Left lobe of liver (tissue), 2 donors: Measurements from ENCODE around the gene DCTN3. TPM values are rescaled to one million over a fixed set of nuclear protein-coding genes. Genes with fewer than 3 reads are reported as not detected.

ENCODE experiments used
- ATAC-seq: fragments of 200-7000 bp; cut with Tn5 transposase; one replicate; pipeline ENCODE4 v1.9.1; 2020; ENCODE audit warnings: mild to moderate bottlenecking, moderate library complexity
- DNase-seq: peaks from one replicate; pipeline ENCODE4 v3.0.0-alpha.2; 2020; ENCODE audit warnings: low spot score
- total RNA-seq: library from RNA; stranded (reverse); gene quantifications from one replicate; pipeline ENCODE4 v1.2.1, GENCODE V29; 2021
- donor health status: DM: no; HTN: no; CAD: no; lungs with moderate emphysema.
- donor health status: DM: no; HTN: yes; CAD: no.

DCTN3 gene
- total RNA-seq, 1 donor from 2014 or later: 31.4 TPM

GRCh38 chr9:34624475-34625185 is 4.3 kb upstream of the DCTN3 start:
- no peak for DNase-seq

GRCh38 chr9:34623374-34624235 is 3.3 kb upstream of the DCTN3 start:
- DNase-seq (no peak), ATAC-seq (no peak)

More at GRCh38 chr9:34624475-34625185, 4.3 kb upstream of the DCTN3 start:
- ATAC-seq: no peak

GRCh38 chr9:34615132-34615531 is 5.2 kb downstream of the DCTN3 start:
- ATAC-seq (no peak), DNase-seq (no peak)

DNA sequence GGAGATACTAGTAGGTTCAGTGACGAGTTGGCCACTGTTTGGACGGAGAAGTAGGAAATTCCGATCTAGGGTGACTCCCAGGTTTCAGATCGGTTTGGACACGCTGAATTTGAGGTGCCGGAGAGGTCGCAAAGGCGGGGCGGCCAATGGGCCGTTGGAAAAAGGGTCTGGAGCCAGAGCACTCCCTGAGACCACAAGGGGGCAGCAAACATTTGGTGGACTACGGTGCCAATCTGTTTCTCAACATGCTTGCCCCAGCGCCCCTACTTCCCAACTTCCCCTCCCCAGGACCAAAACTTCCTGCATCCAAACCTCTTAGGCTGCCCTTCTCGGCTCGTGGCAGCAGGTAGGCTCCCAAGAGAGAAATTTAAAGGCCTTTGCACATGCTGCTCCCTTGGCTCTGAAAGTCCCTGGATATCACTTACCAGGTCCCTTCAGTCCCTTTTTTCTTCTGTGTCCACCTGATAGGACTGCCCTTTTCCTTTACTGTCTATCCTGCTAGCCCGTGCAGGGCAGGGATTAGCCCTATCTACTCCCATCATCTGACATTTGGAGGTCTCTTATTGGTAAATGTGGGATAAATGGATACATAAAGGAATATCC is 7.4 kb downstream of the DCTN3 start:
- ATAC-seq: peak; percentile 77
- DNase-seq: peak; percentile 84

- ATAC-seq (peak; percentile 93), DNase-seq (peak; percentile 91)
Measured at GRCh38 chr9:34611811-34612787, 8.2 kb downstream of the DCTN3 start, which contains the start of gene RPP25L. TSS of gene RPP25L (minus strand) at chr9:34612097. CDS start at chr9:34611296, 801 bp downstream.

DNA sequence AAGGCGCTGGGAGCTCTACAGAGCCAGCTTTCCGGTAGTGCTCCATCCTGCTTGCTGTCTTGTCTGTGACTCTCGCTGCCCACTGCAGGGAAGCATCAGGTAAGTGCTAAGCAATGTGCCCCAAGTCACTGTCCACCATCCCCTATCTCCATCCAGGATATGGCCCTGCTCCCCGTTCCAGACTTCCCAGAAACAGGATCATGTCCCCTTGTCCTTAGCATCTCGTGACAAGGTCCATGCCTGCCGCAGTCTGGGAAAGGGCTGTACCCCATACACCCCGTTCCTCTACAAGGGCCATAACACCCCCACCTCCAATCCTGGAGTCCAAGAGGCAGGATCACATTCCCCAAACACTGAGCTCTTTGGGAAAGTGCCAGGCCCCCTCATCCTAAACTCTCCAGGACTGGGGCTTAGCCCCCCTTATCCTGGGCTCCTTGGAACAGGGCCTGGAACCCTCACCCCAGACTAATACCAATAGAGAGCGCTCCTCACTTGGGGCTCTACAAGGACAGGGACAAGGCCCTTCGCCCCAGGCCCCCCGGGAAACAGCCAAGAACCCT is 9.0 kb downstream of the DCTN3 start:
- ATAC-seq (peak; percentile 7), DNase-seq (peak; percentile 61)

GRCh38 chr9:34610434-34611206 is 9.7 kb downstream of the DCTN3 start:
- DNase-seq (peak; percentile 60), ATAC-seq (no peak)

- DNase-seq: no peak
- no peak for ATAC-seq
Measured at GRCh38 chr9:34607331-34607730, 13.0 kb downstream of the DCTN3 start.

GRCh38 chr9:34606905-34607304 is 13.4 kb downstream of the DCTN3 start:
- peak; percentile 70 for ATAC-seq
- no peak for DNase-seq

DNA sequence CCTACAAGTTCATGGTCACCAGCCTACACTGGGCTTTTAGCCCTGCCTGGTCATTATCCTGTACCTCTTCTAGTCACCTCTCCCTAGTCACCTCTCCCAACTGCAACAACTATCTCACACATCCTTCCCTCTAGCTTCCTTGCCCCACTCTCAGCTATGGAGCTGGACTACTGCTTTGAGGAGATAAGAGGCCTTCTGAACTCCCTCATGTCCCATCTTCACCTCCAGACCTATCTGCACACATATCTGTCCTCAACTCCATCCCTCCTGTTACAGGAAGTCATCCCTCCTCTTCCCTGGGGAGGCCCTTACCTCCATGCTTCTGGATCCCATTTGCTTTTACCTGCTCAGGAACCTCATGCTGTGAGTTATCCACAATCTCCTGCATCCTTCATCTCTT is 14.1 kb downstream of the DCTN3 start:
- DNase-seq (no peak), ATAC-seq (no peak)

GRCh38 chr9:34603610-34604231 is 16.6 kb downstream of the DCTN3 start:
- DNase-seq (peak; percentile 82), ATAC-seq (peak; percentile 88)

DNA sequence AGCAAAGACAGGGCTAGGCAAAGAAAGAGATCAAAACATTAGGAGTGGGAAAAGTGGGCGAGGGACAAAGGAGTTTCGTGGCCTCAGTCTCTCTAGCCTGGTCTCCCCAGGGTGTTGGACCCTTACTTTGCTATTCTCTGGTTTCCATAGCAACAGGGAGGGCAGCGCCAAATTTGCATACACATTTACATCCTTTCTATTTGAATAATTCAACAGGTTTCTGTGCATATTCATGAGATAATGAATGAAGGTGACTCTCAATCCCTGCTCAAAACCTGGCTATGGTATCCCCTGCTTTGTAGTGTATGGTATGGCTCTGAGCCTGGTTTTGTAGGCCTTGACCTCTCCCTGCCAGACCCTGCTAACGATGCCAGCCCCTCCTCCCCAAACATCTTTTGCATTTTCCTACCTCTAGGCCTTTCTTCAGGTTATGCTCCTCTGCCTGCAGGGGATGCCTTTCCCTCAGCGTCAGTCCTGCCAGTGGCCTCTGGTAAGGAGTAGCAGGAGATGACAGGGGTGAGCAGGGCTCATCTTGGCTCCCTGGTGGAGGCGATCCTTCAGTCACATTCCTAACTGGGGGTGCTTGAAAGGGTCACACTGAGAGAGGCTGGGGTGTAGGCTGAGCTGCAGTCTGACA is 18.2 kb downstream of the DCTN3 start:
- DNase-seq (no peak), ATAC-seq (no peak)

- DNase-seq: no peak
- ATAC-seq: no peak
Measured at GRCh38 chr9:34600908-34601307, 19.4 kb downstream of the DCTN3 start.

DNA sequence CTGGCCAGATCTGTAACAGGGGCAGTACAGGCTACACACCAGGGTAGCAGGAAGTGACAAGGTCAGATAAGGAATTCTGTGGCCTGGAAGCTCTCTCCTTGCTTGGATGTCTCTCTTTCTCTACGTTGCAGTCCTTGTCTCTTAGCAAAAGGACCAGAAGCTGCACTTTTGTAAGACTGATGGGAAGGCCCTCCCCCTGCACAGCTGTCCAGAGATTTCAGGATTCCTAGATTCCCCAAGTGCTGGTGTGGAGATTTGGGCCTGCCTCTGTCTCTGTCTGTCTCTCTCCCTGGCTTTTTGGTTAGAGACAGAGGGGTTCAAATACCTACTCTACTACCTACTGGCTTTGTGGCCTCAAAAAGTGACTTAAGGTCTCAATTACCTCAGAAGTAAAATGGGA is 20.7 kb downstream of the DCTN3 start:
- DNase-seq (no peak), ATAC-seq (no peak)

GRCh38 chr9:34594177-34594576 is 26.1 kb downstream of the DCTN3 start:
- DNase-seq (peak; percentile 47), ATAC-seq (no peak)

GRCh38 chr9:34592895-34593601 is 27.2 kb downstream of the DCTN3 start:
- ATAC-seq: peak; percentile 54
- peak; percentile 89 for DNase-seq
